Ascending aorta (tissue), 2 donors: ENCODE data around the gene HOXA13. TPM values are rescaled to one million over a fixed set of nuclear protein-coding genes. Genes with fewer than 3 reads are reported as not detected.
A peak's percentile ranks its signal among the peaks of the same experiment; 100 is the strongest.

ENCODE experiments used
- DNase-seq, 2 donors: peaks; one replicate each; pipeline ENCODE4 v3.0.0-alpha.2; 2019; ENCODE audit warnings: low spot score in 2 of 2
- H3K27ac ChIP-seq, 2 donors: fragments of 200-600 bp; sonication (generic); one replicate each; pipeline ENCODE4 v1.5.1; 2016 to 2017; ENCODE audit warnings: mild to moderate bottlenecking in 1 of 2
- H3K27me3 ChIP-seq: fragments of 200-600 bp; sonication (generic); one replicate; pipeline ENCODE4 v1.5.1; 2017
- H3K36me3 ChIP-seq, 2 donors: fragments of 200-600 bp; sonication (generic); one replicate each; pipeline ENCODE4 v1.5.1; 2016
- H3K4me1 ChIP-seq, 2 donors: fragments of 200-600 bp; sonication (generic); one replicate each; pipeline ENCODE4 v1.5.1; 2016 to 2017; ENCODE audit warnings: mild to moderate bottlenecking in 1 of 2
- H3K4me3 ChIP-seq, 2 donors: fragments of 200-600 bp; sonication (generic); one replicate each; pipeline ENCODE4 v1.5.1; 2016 to 2017; ENCODE audit warnings: mild to moderate bottlenecking in 1 of 2
- H3K9me3 ChIP-seq, 2 donors: fragments of 200-600 bp; sonication (generic); one replicate each; pipeline ENCODE4 v1.5.1; 2016
- intact Hi-C: fragments of 100-400 bp; cut with DNase I; formaldehyde crosslinking; loops from one replicate; pipeline ENCODE4 v1.15.1; 2023
- total RNA-seq: library from RNA; depleted of rRNA; stranded (reverse); fragments of >200 nt; gene quantifications from one replicate; pipeline ENCODE4 v1.1.0, GENCODE V29; 2016
- TF ChIP-seq, protein P1 (sequence below), 3 experiments: fragments of 200-600 bp in 2 of 3; fragments of 450-650 bp in 1 of 3; sonication (generic) in 2 of 3; IDR thresholded peaks; one replicate each; pipeline ENCODE4 v1.5.1; 2016 to 2019; ENCODE audit warnings: antibody characterized with exemption in 3 of 3, mild to moderate bottlenecking in 1 of 3, moderate library complexity in 1 of 3

Gene HOXA13
- total RNA-seq, 1 donor from 2014 or later: not detected

DNA sequence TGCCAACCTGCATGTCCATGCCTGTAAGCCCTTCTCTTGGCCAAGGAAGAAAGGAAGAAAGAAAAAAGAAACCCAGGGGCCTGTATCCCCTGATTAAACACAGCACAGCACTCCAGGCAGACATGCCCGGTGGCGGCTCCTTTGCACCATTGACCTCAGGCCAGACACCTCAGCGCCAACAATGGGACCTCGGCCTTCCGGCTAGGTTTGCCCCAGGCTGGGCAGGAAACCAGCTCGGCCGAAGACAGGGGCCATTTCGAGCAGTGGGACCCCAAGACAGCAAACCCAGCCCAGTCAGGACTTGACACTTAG is 28.6 kb downstream of the HOXA13 start:
- Histone ChIP-seq H3K9me3 (no peaks in the 10 kb centered on the region), H3K27ac (no peak overlapping the region), H3K4me3 (no peak overlapping the region), H3K4me1 (peaks cover 0 to 20% of the 10 kb centered on the region in 2 donors), H3K36me3 (no peaks in the 10 kb centered on the region), H3K27me3 (peaks cover 75% of the 10 kb centered on the region)
- peak in 1 of 2 donors; percentile 51 for DNase-seq
- intact Hi-C loops: no loop called here
- TF ChIP-seq, protein P1, sequence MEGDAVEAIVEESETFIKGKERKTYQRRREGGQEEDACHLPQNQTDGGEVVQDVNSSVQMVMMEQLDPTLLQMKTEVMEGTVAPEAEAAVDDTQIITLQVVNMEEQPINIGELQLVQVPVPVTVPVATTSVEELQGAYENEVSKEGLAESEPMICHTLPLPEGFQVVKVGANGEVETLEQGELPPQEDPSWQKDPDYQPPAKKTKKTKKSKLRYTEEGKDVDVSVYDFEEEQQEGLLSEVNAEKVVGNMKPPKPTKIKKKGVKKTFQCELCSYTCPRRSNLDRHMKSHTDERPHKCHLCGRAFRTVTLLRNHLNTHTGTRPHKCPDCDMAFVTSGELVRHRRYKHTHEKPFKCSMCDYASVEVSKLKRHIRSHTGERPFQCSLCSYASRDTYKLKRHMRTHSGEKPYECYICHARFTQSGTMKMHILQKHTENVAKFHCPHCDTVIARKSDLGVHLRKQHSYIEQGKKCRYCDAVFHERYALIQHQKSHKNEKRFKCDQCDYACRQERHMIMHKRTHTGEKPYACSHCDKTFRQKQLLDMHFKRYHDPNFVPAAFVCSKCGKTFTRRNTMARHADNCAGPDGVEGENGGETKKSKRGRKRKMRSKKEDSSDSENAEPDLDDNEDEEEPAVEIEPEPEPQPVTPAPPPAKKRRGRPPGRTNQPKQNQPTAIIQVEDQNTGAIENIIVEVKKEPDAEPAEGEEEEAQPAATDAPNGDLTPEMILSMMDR (IDR thresholded peaks at IDR 0.05): no peak

DNA sequence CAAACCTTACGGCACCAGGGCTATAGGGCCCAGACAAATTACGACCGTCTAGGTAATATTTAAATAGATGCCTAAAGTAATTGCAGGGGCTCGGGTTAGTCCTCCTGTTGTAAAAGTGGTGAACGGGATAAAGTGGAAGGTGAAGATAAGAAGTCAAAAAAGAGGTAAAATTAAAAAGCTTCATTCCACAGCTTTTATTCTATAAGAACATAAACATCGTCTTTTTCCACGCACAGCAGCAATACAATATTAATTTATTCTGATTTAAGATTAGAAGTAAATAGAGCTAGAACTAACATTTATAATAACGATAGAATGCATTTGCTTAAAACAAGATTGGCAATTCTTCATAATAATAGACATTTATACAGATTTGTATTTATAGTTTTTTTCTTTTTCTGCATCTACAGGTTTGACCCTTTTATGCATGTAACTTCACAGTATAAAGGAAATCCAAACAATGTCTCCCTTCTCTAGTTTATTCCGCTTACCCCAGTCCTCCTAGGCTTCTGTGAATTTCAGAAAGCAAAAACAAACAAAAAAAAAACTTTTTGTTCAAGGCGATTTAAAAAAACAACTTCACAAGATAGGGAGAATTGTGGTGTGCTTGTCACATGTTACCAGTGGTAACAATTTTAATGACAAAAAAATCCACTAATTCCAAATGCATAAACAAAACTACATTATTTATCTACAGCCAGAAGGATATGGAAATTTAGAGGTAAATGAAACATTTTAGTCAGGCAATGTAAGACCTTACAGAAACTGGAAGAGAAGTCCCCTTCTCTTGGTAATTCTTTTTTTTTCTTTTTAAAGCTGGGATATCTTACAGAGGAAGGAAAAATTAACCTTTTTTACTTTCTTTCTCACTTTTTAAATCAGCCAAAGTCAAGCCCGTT is 29.2 kb downstream of the HOXA13 start:
- Histone ChIP-seq H3K4me1 (peaks cover 0 to 23% of the 10 kb centered on the region in 2 donors), H3K9me3 (no peaks in the 10 kb centered on the region), H3K27ac (no peak overlapping the region), H3K27me3 (peaks cover 78% of the 10 kb centered on the region), H3K36me3 (no peaks in the 10 kb centered on the region), H3K4me3 (no peak overlapping the region)
- intact Hi-C loops: no loop called here
- DNase-seq: no peak
- TF ChIP-seq, protein P1 (IDR thresholded peaks at IDR 0.05): no peak

DNA sequence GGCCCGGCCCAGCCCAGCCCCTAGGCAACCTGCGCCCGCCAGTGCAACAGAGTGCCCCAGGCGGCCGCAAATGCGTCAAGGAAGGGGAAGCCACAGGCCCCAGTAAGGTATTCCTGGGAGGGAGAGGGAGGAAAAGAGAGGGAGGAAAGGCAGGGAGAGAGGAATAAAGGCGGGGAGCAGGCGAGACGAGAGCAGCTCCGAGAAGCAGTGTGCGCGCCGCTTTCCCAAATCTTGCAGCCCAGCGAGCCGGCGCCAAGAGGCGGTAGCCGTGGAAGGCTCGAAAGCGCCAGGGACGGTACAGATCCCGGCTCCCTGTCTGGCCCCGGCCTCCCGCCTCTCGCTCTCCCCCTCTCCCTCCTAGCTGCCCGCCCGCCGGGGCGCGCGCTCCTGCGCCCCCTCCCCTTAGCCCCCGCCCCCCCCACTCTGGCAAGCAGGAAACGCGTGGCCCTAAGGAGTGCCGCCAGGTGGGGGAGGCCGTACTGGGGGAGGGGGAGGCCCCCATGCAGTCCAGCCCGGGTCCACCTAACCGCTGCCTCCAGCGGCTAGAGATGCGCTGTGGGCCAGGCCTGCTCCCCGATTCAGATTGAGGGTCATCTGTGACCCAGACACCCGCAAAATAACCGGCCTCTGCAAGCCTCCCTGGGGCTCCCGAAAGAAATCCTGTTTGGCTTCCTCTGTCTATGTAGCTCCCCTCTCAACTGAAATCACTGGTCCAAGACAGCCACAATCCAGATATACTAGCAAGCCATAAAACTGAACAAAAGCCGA is 30.0 kb downstream of the HOXA13 start:
- TF ChIP-seq, protein P1 (IDR thresholded peaks at IDR 0.05): no peak
- Histone ChIP-seq H3K4me3 (no peak overlapping the region), H3K4me1 (peaks cover 0 to 23% of the 10 kb centered on the region in 2 donors), H3K9me3 (no peaks in the 10 kb centered on the region), H3K27me3 (peaks cover 78% of the 10 kb centered on the region), H3K36me3 (no peaks in the 10 kb centered on the region), H3K27ac (no peak overlapping the region)
- DNase-seq: peak in 1 of 2 donors; percentile 52
- intact Hi-C loops: loop anchor here (10.0 kb wide), 1 partner anchor 1275 kb away; no protein-coding TSS in a partner anchor

DNA sequence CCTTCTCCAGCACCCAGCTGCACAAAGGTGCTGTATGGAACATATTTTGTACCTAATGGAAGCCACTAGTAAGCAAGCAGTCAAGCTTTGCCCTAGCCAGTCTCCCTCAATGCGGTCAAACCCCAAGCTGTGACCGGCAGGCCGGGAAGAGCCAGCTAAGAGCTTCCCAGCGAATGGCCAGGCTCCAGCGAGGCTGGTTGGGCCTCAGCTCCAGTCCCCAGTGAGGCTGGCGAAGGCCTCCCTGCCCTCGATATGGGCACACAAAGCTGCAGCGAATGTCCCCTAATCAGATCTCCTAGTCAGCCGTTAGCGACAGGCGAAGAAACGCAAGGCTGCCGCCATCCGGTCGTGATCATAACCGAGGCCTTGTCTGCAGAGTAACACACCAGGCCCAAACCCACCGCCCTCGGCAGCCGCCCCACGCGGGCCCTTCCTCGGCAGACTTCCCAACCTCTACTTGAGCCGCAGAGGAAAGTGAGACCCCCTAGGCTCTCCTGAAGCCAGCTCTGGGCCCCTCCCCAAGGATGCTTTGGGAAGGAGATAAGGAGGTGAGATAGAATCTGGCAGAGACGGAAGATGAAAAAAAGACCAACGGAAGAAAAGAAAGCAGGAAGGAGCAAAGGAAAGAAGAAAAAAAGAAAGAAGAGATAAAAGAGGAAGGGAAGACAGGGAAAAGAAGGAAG is 31.5 kb downstream of the HOXA13 start:
- H3K9me3 ChIP-seq: no peaks in the 10 kb centered on the region
- peaks cover 71% of the 10 kb centered on the region for H3K27me3 ChIP-seq
- no peaks in the 10 kb centered on the region for H3K36me3 ChIP-seq
- no peak overlapping the region for H3K4me3 ChIP-seq
- H3K4me1 ChIP-seq: peaks cover 0 to 14% of the 10 kb centered on the region in 2 donors
- no peak for DNase-seq
- TF ChIP-seq, protein P1 (IDR thresholded peaks at IDR 0.05): no peak
- intact Hi-C loops: loop anchor here (10.0 kb wide), 1 partner anchor 1274 kb away; no protein-coding TSS in a partner anchor
- H3K27ac ChIP-seq: no peak overlapping the region

DNA sequence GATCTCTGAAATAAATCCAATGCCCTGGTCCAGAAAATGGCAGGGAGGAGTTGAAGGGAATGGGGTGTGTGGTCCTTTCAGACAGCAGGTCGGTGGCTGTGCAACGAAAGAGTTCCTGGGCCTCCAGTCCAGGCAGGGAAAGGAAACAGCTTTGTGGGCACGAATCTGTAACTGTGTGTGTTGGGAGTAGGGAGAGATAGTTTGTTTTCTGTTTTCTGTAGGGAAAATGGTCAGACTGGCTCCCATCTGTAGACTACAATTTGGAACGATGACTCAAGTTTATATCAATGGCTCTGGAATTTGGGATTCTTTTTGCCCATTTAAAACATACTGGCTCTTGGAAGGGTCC is 32.0 kb downstream of the HOXA13 start:
- no peak overlapping the region for H3K27ac ChIP-seq
- no peak overlapping the region for H3K4me3 ChIP-seq
- DNase-seq: no peak

More for the DNA sequence above, 32.0 kb downstream of the HOXA13 start:
- Histone ChIP-seq H3K4me1 (peaks cover 0 to 9% of the 10 kb centered on the region in 2 donors), H3K9me3 (no peaks in the 10 kb centered on the region), H3K27me3 (peaks cover 66% of the 10 kb centered on the region), H3K36me3 (no peaks in the 10 kb centered on the region)
- TF ChIP-seq, protein P1 (IDR thresholded peaks at IDR 0.05): no peak
- intact Hi-C loops: loop anchor here (10.0 kb wide), 1 partner anchor 1273 kb away; no protein-coding TSS in a partner anchor
